ENCODE results near the gene MARCHF9.

The MARCHF9 gene

DNA sequence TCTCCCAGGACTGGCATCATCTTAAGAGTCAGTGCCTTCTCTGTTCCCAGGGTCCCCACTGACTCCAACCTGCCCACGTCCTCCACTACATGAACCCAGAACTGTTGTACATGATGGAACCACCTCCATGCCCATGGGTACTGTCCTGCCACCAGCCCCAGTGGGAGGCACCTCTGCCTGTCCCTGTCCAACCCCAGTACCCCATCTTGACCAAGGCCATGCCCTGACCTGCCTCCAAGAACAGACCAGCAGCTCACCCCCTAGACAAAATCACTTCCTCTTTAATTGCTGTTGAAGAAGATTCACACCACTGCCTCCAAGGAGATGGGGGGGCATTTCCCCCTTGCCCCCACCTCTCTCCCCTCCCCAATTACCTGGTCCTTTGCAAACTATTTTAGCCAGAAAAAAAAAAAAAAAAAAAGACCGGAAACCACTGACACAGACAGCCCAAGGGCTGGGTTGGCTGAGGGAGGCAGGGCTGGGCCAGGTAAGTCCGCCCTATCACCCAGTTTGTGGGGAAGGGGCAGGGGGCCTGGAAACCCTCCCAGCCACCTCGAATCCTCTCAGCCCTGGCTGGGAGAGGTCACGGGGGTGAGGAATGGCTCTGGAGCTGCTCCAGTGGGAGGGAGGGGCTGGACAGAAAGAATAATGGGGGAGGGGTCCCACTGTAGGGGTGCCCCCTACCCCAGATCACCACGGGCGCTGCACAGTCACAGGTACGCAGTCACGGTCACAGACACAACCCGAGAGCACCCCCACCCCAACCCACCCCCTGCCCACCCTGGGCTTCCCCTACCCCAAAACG, 29.8 kb upstream of the MARCHF9 start:
- no peak for DNase-seq

DNA sequence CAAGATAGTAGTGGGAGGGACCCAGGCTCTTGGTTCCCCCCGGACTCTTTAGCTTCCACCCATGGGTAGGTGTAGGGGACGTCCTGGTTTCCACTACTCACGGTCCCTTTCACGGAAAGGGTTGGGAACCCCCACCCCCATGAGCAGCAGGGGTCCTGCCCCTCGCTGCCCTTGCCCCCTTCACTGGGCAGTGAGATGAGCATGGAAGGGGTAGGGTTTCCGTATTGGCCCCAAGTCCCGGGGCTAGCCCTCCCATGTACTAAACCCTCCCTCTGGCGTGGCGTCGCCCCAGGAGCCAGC, 29.1 kb upstream of the MARCHF9 start:
- no peak for DNase-seq

DNA sequence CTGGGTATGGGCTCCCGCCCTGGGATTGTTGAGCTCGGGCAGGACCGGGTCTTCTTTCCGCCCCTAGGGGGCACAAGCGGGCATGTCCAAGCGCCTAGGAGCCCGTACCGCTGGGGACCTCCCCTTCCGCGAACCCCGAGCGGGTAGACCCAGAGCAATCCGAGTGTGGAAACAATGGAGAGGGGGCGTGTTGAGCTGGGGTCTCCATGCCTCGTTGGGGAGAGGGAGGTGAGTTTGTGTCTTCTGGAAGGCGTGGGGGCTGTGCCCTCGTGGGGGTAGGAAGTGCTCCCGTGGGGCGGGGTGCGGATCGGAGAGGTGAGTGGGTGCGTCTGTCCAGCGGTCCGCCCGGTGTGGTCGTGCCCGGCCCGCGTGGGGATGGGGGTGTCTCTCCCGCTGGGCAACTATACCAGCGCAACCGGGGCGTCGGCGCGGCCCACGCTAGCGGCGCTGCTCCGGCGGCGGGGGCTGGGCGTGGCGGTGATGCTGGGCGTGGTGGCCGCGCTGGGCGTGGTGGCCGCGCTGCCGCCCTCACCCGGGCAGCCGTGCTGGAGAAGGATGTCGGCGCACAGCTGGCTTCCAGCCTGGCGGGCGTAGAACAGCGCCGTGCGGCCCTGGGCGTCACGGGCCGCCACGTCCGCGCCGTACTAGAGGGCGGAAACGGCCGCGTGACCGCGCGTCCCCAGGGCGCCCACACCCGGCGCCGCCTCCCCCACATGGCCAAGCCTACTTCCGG, 28.6 kb upstream of the MARCHF9 start:
- peak; percentile 71 for DNase-seq

DNA sequence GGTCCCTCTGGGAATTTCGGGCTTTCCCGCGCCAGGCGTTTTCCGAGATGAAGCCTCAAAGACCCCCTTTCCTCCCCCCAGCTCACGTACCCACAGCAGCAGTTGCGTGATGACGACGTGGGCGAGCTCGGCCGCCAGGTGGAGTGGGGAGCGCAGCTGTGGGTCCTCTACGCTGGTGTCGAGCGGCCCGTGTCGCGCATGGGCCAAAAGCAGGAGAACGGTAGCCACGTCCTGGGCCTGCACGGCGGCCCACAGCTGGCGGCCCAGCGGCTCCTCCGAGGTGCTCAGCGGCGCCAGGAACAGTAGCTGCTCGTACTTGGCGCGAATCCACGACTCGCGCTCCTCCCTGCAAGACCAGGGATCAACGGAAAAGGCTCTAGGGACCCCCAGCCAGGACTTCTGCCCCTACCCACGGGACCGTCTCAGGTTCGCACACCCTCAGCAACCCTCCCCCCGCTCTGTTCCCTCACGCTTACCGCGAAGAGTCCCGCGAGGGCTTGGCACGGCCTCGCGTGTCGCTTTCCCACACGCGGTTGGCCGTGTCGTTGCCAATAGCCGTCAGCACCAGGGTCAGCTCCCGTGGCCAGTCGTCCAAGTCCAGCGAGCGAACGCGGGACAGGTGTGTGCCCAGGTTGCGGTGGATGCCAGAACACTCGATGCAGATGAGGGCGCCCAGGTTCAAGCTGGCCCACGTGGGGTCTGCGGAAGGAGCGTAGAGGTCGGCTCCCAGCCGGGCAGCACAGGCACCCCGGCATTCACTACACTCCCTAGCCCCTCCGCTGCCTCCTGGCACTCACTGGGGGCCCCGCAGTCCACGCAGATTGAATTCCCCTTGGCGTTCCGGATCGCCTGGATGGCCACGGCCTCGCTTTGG, 27.8 kb upstream of the MARCHF9 start:
- DNase-seq = peak; percentile 18

DNA sequence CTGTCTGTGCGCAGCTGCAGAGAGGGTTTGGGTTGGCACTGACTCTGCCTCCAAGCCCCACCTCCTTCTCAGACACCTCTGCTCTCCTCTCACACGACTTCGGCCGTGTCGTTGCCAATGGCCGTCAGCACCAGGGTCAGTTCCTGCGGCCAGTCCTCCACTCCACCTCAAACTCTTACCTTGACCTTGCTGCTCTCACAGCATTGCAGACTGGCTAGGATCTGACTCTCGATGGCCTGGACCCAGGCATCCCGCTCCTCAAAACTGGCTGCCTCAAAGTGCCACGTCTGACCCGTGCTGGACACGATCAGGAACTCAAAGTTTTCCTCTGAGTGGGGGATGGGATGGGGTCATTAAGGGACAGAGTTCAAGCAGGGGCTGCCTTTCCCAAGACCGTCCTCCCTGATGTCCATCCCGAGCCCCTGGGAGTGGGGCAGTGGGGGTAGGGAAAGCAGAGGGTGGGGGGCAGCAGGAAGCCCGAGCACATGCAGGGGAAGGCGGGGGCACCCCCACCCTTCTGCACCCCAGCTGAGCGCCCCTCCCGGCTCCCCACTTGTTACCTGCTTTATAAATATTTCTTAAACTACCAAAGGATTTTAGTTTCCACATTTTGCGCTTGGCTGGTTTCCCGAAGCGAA, 27.0 kb upstream of the MARCHF9 start:
- DNase-seq = no peak

DNA sequence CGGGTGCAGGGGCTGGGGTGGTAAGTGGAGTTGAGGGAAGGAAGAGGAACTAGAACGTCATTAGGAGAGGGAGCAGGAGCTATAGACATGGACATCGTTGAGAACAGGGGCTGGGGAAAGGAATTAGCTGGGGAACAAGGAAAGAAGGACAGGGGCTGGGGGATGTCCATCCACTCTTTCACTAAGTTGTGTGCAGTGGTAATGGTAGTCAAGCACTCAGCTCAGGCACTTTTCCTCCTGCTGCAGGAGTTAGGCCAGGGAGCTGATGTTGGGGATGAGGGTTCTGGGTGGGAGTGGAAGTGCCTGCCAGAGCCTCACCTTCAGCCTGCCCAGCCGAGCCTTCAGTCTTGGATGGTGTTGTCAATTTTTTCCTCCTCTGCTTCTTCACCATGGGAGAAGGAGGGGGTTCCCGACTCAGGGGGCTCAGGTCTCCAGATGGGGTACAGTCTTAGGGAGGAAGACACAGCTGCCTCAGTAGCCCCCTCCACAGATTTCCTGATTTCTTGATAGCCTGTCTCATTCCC, 25.5 kb upstream of the MARCHF9 start:
- no peak for DNase-seq

DNA sequence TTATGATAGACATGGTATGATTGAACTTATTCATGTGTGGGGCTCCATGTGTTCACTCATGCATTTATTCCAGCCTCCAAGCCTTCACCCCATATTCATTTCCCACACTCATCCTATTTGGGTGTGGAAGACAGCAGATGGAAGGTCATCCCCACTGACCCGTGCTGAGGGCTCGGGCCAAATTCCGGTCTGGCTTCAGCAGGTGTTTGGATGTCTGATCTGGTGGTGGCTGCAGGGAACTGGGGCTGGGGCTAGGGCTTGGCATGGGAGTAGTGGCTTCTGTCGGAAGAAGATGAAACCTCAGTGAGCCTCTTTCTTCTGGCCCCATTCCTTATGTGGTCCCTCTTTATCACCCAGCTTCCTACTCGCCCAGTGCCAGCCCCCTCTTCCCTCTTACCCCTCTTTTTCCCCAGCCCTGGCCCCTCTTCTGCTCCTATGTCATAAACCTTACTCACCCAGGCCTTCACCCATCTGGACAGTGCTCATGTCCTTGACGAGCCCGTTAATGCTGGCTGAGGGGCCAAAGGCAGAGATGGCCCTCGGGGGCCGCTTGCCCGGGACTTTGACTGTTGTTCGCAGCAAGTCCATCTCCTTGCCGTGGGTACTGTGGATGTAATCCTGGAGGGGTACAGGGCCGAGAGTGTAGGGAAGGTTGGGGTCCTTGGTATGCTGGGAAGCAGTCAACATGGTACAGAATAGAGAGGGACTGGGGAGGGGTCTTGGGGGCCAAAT, 24.4 kb upstream of the MARCHF9 start:
- DNase-seq = no peak

DNA sequence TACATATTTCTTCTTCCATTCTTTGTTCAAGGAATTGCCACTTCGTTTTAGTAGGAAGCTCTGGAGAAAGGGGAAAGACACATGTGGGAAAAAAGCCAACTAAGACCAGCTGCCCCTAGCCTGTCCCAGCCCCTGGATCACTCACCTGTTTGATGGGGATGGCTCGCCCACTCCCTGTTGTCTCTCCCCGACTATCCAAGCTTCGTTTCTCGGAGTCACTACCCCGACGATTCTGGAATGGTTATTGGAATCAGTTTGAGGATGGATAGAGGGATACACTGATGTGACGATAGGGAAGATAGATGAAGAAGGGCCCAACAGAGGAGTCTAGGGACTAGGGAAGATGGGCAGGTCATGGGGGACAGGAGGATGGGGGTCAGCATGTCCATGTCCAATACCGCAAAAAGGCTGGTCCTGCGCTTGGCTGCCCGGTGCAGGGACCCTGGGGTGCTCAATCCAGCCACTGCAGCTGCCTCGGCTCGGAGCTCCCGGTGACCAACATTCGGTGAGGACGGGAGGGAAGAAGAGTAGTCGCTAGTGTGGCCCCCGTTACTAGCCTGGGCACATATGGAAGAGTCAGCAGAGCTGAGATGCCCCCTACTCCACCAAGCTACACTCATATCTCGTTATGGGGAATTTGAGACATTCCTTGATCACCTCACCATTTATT, 23.4 kb upstream of the MARCHF9 start:
- DNase-seq = no peak

DNA sequence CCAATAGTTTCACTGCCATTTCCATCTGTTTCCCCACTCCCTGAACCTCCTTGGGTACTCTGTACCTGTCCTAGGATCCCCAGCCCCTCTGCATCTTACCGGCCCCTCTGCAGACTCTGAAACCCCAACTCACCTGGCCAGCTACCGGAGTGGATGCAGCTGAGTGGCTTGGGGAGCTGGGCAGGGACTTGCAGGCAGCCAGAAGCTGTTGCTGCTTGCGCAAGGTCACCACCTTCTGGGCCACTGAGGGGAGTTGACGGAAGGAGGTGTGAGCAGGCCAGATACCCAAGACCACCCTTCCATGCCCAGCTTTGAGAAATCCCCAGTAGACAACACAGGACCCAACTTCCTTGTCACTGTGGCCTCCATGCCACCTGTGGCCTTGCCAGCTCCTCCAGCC, 22.6 kb upstream of the MARCHF9 start:
- DNase-seq = no peak

DNA sequence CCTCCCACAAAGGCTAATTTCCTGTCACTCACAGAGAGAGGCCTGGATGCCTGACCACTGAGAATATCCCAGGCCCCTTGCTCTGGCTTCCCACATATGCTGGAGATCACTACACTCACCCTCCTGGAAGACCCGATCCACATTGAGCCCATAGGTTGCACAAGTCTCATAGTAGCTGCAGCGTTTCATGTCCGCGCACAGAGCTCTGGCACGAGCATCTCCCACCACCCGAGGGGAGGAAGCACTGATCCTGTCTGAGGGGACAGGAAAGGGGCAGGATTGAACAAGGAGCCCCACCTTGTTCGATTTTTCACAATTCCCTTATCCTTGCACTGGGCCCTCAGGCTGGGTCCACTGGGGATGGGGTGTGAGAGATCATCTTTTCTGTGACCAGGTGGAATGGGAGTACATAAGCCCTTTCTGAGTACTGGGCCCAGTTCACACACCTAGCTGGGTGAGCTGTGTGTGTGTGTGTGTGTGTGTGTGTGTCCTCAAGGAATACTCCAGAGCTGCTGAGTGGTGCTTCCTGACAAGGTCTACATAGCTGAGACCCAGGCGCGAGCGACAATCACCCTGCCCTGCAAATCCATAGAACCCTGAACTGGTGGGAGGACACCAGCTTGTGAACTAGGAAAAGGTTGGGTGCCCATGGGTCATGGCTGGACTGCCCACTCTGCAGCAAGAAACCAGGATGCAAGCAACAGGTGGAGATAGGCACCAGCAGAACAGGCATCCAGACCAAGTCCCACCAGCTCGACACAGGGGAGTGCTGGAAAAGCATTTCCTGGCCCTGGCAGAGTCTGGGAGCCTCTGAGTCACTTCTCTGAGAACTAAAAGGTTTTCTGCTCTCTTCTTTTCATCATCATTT, 21.9 kb upstream of the MARCHF9 start:
- DNase-seq = no peak

DNA sequence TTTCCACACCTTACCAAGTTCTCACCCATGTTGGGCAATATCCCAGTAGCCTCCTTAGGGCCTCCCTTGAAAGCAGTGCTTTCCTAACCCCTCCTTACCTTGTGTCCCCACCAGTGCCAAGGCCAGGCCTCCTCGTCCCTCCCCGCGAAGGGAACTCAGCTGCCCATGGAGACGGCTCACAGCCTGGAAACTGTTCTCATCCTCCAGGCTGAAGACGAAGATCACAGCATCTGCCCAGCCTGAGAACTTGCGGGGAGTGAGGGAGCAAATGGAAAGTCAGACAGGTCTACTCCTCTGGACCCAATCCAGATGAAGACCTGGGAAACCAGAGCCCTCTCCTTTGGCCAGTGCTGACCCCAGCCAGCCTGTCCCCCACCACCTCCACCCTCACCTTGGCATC, 21.0 kb upstream of the MARCHF9 start:
- no peak for DNase-seq

DNA sequence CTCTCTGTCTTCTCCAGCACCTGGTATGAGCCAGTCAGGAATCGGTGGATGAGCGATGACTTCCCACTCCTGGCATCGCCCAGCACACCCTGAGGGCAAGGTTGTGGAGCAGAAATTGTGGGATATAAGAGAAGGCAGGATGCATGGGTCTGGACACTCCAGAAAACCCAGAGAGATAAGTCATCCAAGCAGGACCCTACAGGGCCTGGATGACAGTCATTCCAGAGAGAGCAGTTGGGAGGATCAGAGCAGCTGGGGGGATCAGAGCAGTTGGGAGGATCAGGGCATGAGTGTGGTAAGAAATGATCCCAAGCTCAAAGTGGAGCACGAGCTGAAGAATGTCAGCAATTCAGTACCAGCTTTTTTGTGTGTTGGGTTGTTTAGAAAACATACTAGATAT, 20.3 kb upstream of the MARCHF9 start:
- no peak for DNase-seq

DNA sequence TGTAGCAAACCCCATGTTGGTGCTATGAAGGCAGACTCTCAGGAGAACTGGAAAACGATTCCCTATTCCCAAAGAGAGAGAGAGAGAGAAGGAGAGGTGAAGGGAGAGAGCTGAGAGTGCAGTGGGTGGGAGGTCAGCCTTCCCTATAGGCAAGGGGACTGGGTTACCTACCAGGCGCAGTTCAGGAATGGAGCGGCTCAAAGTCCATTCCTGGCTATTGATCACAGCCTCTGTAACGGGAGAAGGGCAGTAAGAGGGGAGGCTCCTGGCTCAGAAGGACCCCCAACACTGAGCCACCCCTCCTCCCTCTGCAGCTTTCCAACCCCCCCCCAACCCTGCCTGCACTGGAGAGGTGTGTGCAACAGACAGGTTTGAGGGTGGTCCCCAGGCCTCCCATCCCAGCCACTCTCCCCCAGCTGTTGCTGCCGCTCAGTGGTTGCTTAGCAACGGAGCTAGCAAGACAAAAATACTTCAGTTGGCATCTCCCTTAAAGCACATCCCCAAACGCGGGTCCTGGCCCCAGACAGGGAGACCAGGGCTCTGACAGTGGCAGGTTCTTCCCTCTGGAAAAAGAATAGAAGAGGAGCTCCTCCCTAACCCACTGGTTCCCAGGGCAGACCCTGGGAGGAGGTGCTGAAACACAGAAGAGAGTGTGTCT, 19.6 kb upstream of the MARCHF9 start:
- DNase-seq = no peak

DNA sequence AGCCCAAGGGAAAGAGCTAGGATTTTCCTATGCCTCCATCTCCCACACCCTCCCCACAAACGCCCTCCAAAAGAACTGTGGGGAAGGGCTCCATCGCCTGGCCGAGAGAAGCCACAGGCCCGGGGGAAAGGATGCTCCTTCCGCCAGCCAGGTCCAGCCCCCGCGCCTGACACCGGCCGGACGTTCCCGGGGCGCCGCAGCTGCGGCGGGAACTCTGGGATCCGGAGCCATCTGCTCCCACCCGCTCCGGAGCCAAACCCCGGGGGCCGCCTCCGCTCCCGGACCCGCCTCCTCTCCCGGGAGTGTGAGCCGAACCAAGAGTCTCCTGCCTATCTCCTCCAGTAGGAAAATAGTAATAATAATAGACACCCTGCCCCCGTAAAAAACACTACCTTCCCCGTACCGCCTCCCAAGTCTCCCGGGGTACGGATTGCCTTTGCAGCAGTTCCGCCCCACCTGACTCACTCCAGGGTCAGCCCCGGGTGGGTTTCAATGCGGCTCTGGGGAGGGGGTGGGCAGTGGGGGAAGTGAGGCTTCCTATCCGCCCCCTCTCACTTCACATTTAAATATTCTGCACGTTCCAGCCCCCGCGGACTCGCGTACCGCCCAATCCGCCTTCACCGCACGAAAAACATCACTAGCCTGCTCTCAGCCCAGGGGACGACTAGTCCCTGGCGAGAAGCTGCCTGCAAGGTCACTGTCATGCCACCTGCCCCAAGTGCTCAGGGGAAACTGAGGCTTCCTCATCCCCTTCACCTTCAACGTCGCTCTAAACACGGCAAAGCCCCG, 18.8 kb upstream of the MARCHF9 start:
- DNase-seq = no peak

DNA sequence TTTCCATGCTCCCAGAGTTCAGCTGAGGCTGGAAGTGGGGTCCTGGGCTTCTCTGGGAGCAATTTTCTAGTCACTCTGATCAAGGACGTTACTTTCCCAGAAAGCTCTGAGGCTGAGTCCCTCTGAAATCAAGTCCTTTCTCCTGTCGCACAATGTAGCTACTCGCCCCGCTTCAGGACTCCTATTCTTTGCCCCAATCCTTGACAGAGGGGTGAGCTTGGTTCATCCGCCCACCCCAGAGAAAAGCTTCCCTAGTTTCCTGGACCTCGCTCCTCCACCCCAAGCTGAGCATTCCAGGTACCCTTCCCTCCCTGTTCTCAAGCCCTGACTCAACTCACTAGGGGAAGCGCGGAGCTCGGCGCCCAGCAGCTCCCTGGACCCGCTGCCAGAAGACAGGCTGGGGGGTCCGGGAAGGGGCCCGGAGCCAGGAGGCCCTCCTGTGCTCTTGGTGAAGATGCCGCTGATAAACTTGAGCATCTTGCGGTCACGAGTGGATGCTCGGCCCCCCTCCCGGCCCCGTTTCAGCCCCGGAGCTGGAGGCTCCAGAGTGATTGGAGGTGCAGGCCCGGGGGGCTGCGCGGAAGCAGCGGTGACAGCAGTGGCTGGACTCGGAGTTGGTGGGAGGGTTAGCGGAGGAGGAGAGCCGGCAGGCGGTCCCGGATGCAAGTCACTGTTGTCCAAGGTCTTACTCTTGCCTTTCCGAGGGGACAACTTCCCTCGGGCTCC, 18.0 kb upstream of the MARCHF9 start:
- DNase-seq = no peak

DNA sequence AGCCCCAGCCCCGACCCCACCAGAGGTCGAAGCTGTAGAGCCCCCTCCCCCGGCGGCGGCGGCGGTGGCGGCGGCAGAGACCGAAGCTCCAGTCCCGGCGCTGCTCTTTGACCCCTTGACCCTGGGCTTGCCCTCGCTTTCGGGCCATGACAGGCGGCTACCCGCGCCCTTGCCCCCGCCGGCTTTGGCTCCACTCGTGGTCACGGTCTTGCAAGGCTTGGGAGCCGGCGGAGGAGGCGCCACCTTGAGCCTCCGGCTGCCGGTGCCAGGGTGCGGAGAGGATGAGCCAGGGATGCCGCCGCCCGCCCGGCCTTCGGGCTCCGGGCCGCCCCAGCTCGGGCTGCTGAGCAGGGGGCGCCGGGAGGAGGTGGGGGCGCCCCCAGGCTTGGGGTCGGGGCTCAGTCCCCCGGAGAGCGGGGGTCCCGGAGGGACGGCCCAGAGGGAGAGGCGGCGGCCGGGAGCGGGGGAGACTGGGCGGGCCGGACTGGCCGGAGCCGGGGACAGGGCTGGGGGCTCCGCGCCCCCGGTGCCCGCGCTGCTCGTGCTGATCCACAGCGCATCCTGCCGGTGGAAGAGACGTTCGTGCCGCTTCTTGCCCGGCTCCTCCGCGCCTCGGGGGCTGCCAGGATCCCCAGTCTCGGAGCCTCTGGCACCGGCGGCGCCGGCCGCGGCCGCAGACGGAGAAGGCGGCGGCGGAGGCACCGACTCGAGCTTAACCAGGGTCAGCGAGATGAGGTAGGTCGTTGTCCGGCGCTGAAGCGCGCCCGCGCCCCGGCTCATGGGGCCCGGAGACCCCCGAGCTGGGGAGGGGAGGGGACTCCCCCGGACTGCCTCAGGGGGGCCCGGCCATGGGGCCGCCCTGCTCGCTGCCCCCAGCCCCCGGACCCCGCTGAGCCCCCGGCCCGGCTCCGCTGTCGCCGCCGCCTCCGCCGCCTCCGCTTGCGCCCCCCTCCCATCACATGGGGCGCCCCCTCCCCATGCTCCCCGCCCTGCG, 17.1 kb upstream of the MARCHF9 start:
- no peak for DNase-seq

DNA sequence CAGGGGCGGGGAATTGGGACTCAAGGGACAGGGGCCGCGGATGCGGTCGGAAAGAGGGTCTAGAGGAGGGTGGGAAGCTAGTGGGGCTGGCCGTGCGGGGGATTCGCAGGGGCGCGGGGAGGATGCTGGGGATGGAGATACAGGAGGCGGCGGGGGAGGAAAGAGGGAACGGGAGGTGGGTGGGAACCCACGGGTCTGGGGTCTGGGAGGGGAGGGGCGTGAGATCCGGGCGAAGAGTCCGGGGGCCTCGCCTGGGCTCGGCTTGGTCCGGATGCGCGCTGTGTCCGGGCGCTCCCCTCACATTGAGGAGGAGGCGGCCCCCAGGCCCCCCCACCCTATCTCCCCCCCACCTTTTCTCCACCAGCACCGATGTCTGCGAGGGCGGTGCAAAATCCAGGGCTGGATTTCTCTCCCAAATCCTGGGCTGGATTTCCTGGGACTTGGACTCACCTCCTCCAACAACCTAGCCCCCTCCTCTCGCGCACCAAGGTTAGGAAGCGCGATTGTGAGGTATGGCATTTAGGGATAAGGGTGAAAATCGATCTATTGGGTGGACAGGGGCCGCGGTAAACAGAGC, 16.2 kb upstream of the MARCHF9 start, which contains the start of gene AGAP2:
TSS of gene AGAP2 (minus strand) at position 82 of the 577 bp plus-strand sequence. CDS start 496 bp downstream, outside the sequence.
- no peak for DNase-seq
